Activated CD4-positive, alpha-beta T cell treated with anti-CD3 and anti-CD28 coated beads, Interleukin-10, Interleukin-2, amounts not matched to agents 100 ng/mL and 50 ng/mL, durations not matched to agents 16 hours and 8 hours (primary cell): ENCODE results near the gene MAP1LC3B2.

Experiments used
- DNase-seq: peaks from one replicate; pipeline ENCODE4 v3.0.0-alpha.2; 2020

The MAP1LC3B2 gene

GRCh38 chr12:116616536-116617248 is 57.5 kb downstream of the MAP1LC3B2 start:
- DNase-seq, result no peak

GRCh38 chr12:116619246-116619645 is 60.1 kb downstream of the MAP1LC3B2 start:
- DNase-seq, result no peak

DNA sequence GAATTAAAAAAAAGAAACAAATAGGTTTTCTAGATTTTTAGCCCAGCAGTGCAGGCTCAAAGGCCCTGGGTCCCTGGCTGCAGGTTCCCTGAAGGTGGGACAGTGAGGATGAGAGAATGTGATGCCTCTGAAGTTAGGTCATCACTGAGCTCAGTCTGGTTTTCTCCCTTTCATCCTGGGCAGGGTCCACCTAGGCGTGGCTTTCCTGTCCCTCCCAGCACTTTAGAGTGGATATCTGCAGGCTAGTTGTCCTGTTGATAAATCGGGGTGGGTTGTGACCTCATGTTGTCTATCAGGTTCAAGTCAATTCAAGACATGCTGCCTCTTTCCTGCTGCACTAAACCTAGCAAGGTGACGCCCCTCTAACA is 60.9 kb downstream of the MAP1LC3B2 start:
- no peak for DNase-seq

DNA sequence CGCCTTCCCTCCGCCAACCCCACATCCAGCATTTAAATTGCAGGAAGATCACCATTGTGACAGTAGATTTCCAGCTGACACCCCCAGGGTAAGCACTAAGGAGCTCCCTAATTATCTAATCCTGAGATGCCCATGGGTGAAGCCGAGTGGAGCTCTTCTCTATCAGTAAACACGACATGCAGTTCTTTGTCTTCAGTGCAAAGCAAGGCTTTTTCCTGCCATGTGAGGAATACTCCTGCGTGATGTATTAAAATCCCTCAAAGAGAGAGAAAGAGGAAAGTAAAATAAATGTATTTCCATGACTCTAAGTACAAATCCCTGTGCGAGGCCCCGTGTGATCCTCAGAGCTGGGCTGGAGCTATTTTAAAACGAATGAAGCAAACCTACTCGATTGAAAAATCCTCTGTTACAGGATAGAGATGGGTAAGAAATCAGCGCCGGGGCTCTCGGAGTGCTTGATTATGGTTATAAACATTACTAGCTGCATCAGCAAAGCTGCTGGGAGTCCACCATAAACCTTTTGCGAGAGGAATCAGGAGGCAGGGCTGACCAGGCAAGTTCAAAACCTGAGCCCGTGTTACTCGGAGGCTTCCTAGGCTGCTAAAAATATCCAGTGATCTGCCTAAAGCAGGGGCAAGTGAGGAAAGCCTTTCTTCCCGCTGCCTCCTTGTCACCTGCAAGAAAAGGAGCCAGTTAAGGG is 61.5 kb downstream of the MAP1LC3B2 start:
- DNase-seq, result no peak

- no peak for DNase-seq
These were observed 62.0 kb downstream of the MAP1LC3B2 start for GRCh38 chr12:116621194-116621593.

- DNase-seq, result no peak
These were observed 65.3 kb downstream of the MAP1LC3B2 start for GRCh38 chr12:116624516-116624915.

DNA sequence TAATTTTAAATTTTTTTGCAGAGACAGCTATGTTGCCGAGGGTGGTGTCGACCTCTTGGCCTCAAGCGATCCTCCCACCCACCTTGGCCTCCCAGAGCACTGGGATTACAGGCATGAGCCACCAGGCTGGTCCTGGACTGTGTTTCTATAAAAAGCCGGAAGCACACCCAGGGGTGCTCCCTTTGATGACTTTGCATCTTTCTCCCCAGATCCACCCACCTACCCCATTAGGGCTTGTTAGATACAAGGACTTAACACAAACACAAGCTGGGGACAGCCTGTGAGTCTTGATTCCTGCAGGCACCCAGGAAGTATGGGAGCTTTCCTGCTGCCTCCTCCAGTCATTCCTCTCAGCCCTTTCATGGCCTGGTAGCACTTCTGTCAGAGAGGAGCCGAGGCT is 67.0 kb downstream of the MAP1LC3B2 start:
- DNase-seq, result no peak
